OCI-LY3 (cell line): ENCODE results near the gene SLC37A4.
"Not testable (repeated sequence)": the region's sequence is repeated elsewhere in the genome, so short reads cannot be mapped to it uniquely, and the experiment has no call there.

Experiments
- H2AFZ ChIP-seq: fragments of 200-600, 300-600 bp; shearing (Covaris generic); 2 replicates; pipeline ENCODE4 v1.6.0; 2014; ENCODE audit warnings: antibody characterized with exemption, low read depth, low read length
- H3K27ac ChIP-seq: fragments of 200-600, 300-600 bp; sonication (generic); 2 replicates; pipeline ENCODE4 v1.5.1; 2014; ENCODE audit warnings: mild to moderate bottlenecking, low read length, moderate library complexity, mixed read lengths
- H3K27me3 ChIP-seq: fragments of 200-600, 300-600 bp; sonication (generic); 2 replicates; pipeline ENCODE4 v1.6.1; 2014; ENCODE audit warnings: low read depth, low read length, mixed read lengths
- H3K36me3 ChIP-seq: fragments of 200-600, 300-600 bp; sonication (generic); replicated peaks from 2 replicates; pipeline ENCODE3; 2014; ENCODE audit warnings: low read depth, low read length, mixed read lengths
- H3K4me1 ChIP-seq: fragments of 300-600, 200-600 bp; sonication (generic); 2 replicates; pipeline ENCODE4 v1.6.1; 2014; ENCODE audit warnings: low read length, mixed read lengths
- H3K4me2 ChIP-seq: fragments of 200-600, 300-600 bp; sonication (generic); 2 replicates; pipeline ENCODE4 v1.6.1; 2014; ENCODE audit warnings: low read length, mixed read lengths
- H3K4me3 ChIP-seq: fragments of 300-600, 200-600 bp; sonication (generic); 2 replicates; pipeline ENCODE4 v1.5.1; 2014; ENCODE audit warnings: antibody characterized with exemption, mild to moderate bottlenecking, low read length, moderate library complexity
- H3K79me2 ChIP-seq: fragments of 300-600, 200-600 bp; shearing (Covaris generic); 2 replicates; pipeline ENCODE4 v1.6.1; 2014; ENCODE audit warnings: mild to moderate bottlenecking, low read length, mixed read lengths
- H3K9ac ChIP-seq: fragments of 300-600, 200-600 bp; shearing (Covaris generic); 2 replicates; pipeline ENCODE4 v1.6.0; 2014; ENCODE audit warnings: mild to moderate bottlenecking, low read length, moderate library complexity
- H3K9me3 ChIP-seq: fragments of 200-600, 300-600 bp; shearing (Covaris generic); 2 replicates; pipeline ENCODE4 v1.6.1; 2014; ENCODE audit warnings: low read length, mixed read lengths; ENCODE audit not compliant: insufficient read depth
- H4K20me1 ChIP-seq: fragments of 200-600, 300-600 bp; sonication (generic); 2 replicates; pipeline ENCODE4 v1.6.1; 2016; ENCODE audit warnings: low read length, mixed read lengths; ENCODE audit not compliant: insufficient read depth
- CTCF ChIP-seq: fragments of 200-600, 300-600 bp; sonication (generic); IDR thresholded peaks from 2 replicates; pipeline ENCODE4 v1.5.1; 2014; ENCODE audit warnings: antibody characterized with exemption, low read length, low read depth
- EZH2phosphoT487 ChIP-seq: fragments of 200-600 bp; shearing (Covaris generic); IDR thresholded peaks from 2 replicates; pipeline ENCODE4 v1.6.1; 2018; ENCODE audit warnings: antibody characterized with exemption, mixed run types, low read depth

The SLC37A4 gene

GRCh38 chr11:118984825-118985224 is 45.9 kb downstream of the SLC37A4 start:
- no peak overlapping the region for H3K27ac ChIP-seq
- no peaks in the 10 kb centered on the region for H3K79me2 ChIP-seq
- no peak overlapping the region for H2AFZ ChIP-seq
- TF ChIP-seq CTCF, result no peak
- no peak for TF ChIP-seq EZH2phosphoT487
- H3K9me3 ChIP-seq, result no peaks in the 10 kb centered on the region
- H3K4me3 ChIP-seq, result no peak overlapping the region
- no peak overlapping the region for H3K9ac ChIP-seq
- no peaks in the 10 kb centered on the region for H4K20me1 ChIP-seq
- H3K36me3 ChIP-seq, result no peaks in the 10 kb centered on the region
- H3K27me3 ChIP-seq, result no peaks in the 10 kb centered on the region
- H3K4me1 ChIP-seq, result no peaks in the 10 kb centered on the region
- H3K4me2 ChIP-seq, result no peak overlapping the region

DNA sequence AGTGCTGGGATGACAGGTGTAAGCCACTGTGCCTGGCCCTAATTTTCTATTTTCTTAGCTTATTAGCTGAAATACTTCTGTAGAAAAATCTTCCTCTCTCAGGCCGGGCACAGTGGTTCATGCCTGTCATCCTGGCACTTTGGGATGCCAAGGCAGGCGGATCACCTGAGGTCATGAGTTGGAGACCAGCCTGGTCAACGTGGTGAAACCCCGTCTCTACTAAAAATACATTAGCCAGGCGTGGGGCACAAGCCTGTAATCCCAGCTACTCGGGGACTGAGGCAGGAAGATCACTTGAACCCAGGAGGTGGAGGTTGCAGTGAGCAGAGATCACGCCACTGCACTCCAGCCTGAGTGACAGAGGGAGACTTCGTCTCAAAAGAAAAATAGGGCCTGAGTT is 46.3 kb downstream of the SLC37A4 start:
- H3K4me3 ChIP-seq, H2AFZ ChIP-seq, H3K9ac ChIP-seq, H3K4me2 ChIP-seq, H3K27me3 ChIP-seq, H3K36me3 ChIP-seq, H3K9me3 ChIP-seq, H3K79me2 ChIP-seq, H3K27ac ChIP-seq, H4K20me1 ChIP-seq, H3K4me1 ChIP-seq: not testable (repeated sequence)

- no peak overlapping the region for H2AFZ ChIP-seq
- H3K27me3 ChIP-seq, result peaks cover 6% of the 10 kb centered on the region; the same call in 1 of the 2 replicates
- no peaks in the 10 kb centered on the region for H3K36me3 ChIP-seq
- no peaks in the 10 kb centered on the region for H3K79me2 ChIP-seq
- H3K27ac ChIP-seq, result no peak overlapping the region
- H4K20me1 ChIP-seq, result no peaks in the 10 kb centered on the region
- H3K9me3 ChIP-seq, result no peaks in the 10 kb centered on the region
- no peak overlapping the region for H3K4me3 ChIP-seq
- no peak overlapping the region for H3K9ac ChIP-seq
- TF ChIP-seq CTCF (no peak), EZH2phosphoT487 (no peak)
- no peaks in the 10 kb centered on the region for H3K4me1 ChIP-seq
- H3K4me2 ChIP-seq, result no peak overlapping the region
Measured at GRCh38 chr11:118980191-118980881, 50.3 kb downstream of the SLC37A4 start.

- Histone ChIP-seq H3K36me3 (no peaks in the 10 kb centered on the region), H3K79me2 (no peaks in the 10 kb centered on the region), H3K9ac (no peak overlapping the region), H3K9me3 (no peaks in the 10 kb centered on the region), H3K27me3 (peaks cover 13% of the 10 kb centered on the region), H3K27ac (no peak overlapping the region), H3K4me3 (no peak overlapping the region), H2AFZ (0 out of 2 replicates have a peak overlapping the region, but pooled peaks have one; percentile 60), H3K4me1 (no peaks in the 10 kb centered on the region), H3K4me2 (no peak overlapping the region), H4K20me1 (no peaks in the 10 kb centered on the region)
- TF ChIP-seq EZH2phosphoT487 (no peak), CTCF (no peak)
Measured at GRCh38 chr11:118979434-118979833, 51.2 kb downstream of the SLC37A4 start.
